SK-N-MC (cell line): ENCODE measurements around the gene MOCS2.

Source experiments
- DNase-seq: peaks from one replicate; pipeline ENCODE4 v3.0.0-alpha.2; 2011; ENCODE audit warnings: low read depth, low spot score
- H3K27ac ChIP-seq: fragments of 200-600 bp; sonication (generic); 2 replicates; pipeline ENCODE4 v1.5.1; 2016; ENCODE audit warnings: mixed run types
- H3K36me3 ChIP-seq: fragments of 200-600 bp; sonication (generic); 2 replicates; pipeline ENCODE4 v1.6.1; 2017; ENCODE audit warnings: antibody characterized with exemption, low read length, mixed read lengths; ENCODE audit not compliant: insufficient read depth
- H3K4me3 ChIP-seq: fragments of 200-600 bp; sonication (generic); 2 replicates; pipeline ENCODE4 v1.5.1; 2016
- H3K9ac ChIP-seq: fragments of 200-600 bp; sonication (generic); 2 replicates; pipeline ENCODE4 v1.8.0; 2017; ENCODE audit warnings: mixed run types, mixed read lengths; ENCODE audit not compliant: insufficient read length
- H3K9me3 ChIP-seq: fragments of 200-600 bp; sonication (generic); 2 replicates; pipeline ENCODE4 v1.6.1; 2017; ENCODE audit warnings: low read depth, mild to moderate bottlenecking, antibody characterized with exemption, low read length, moderate library complexity, mixed read lengths
- EZH2 ChIP-seq: fragments of 200-600 bp; sonication (generic); IDR thresholded peaks from one replicate; pipeline ENCODE4 v1.6.1; 2017; ENCODE audit warnings: antibody characterized with exemption
- FOXP2 ChIP-seq: optimal IDR thresholded peaks from 2 replicates; pipeline ENCODE3; 2011; ENCODE audit warnings: mild to moderate bottlenecking, moderate library complexity; ENCODE audit not compliant: insufficient read depth; ENCODE audit errors: extremely low read length, control extremely low read depth
- POLR2AphosphoS5 ChIP-seq: IDR thresholded peaks from 2 replicates; pipeline ENCODE4 v1.6.1; 2012; ENCODE audit warnings: mild to moderate bottlenecking, low read depth, low read length, borderline replicate concordance

Gene MOCS2

GRCh38 chr5:53109056-53109442 lies 508 bp downstream of the MOCS2 start:
- Histone ChIP-seq H3K36me3 (peaks cover 25% of the 10 kb centered on the region), H3K9me3 (no peaks in the 10 kb centered on the region), H3K9ac (peak overlapping the region; percentile 57), H3K27ac (no peak overlapping the region), H3K4me3 (peak overlapping the region; percentile 79)
- TF ChIP-seq EZH2: no peak
- TF ChIP-seq FOXP2: no peak
- no peak for TF ChIP-seq POLR2AphosphoS5
- no peak for DNase-seq

- H3K9me3 ChIP-seq: no peaks in the 10 kb centered on the region
- no peak overlapping the region for H3K27ac ChIP-seq
- H3K4me3 ChIP-seq: no peak overlapping the region
- H3K9ac ChIP-seq: no peak overlapping the region
- H3K36me3 ChIP-seq: peaks cover 39% of the 10 kb centered on the region
- no peak for DNase-seq
- no peak for TF ChIP-seq FOXP2
- TF ChIP-seq EZH2: no peak
- no peak for TF ChIP-seq POLR2AphosphoS5
Measured at GRCh38 chr5:53105611-53106300, 3.8 kb downstream of the MOCS2 start.

GRCh38 chr5:53100606-53101005 lies 9.0 kb downstream of the MOCS2 start:
- DNase-seq: no peak
- Histone ChIP-seq H3K36me3 (peaks cover 63% of the 10 kb centered on the region), H3K27ac (no peak overlapping the region), H3K4me3 (no peak overlapping the region), H3K9me3 (no peaks in the 10 kb centered on the region), H3K9ac (no peak overlapping the region)
- TF ChIP-seq POLR2AphosphoS5 (no peak), EZH2 (no peak), FOXP2 (no peak)

GRCh38 chr5:53099546-53099945 lies 10.0 kb downstream of the MOCS2 start:
- Histone ChIP-seq H3K36me3 (peaks cover 58% of the 10 kb centered on the region), H3K4me3 (no peak overlapping the region), H3K27ac (no peak overlapping the region), H3K9ac (no peak overlapping the region), H3K9me3 (no peaks in the 10 kb centered on the region)
- no peak for DNase-seq
- TF ChIP-seq FOXP2 (no peak), EZH2 (no peak), POLR2AphosphoS5 (no peak)

GRCh38 chr5:53095931-53096525 lies 13.5 kb downstream of the MOCS2 start:
- DNase-seq: no peak
- Histone ChIP-seq H3K36me3 (peaks cover 42% of the 10 kb centered on the region), H3K9me3 (no peaks in the 10 kb centered on the region), H3K9ac (no peak overlapping the region), H3K4me3 (no peak overlapping the region), H3K27ac (no peak overlapping the region)
- TF ChIP-seq EZH2 (no peak), POLR2AphosphoS5 (no peak), FOXP2 (no peak)

- TF ChIP-seq POLR2AphosphoS5: no peak
- TF ChIP-seq EZH2: no peak
- no peak for DNase-seq
Measured at GRCh38 chr5:53095217-53095616, 14.3 kb downstream of the MOCS2 start.

GRCh38 chr5:53092242-53092641 lies 17.3 kb downstream of the MOCS2 start:
- Histone ChIP-seq H3K4me3 (no peak overlapping the region), H3K9ac (no peak overlapping the region), H3K36me3 (peaks cover 8% of the 10 kb centered on the region; the same call in 1 of the 2 replicates), H3K9me3 (no peaks in the 10 kb centered on the region), H3K27ac (no peak overlapping the region)
- TF ChIP-seq FOXP2: no peak
- TF ChIP-seq EZH2: no peak
- TF ChIP-seq POLR2AphosphoS5: no peak
- DNase-seq: no peak

More at GRCh38 chr5:53095217-53095616, 14.3 kb downstream of the MOCS2 start:
- Histone ChIP-seq H3K4me3 (no peak overlapping the region), H3K36me3 (peaks cover 35% of the 10 kb centered on the region), H3K9ac (no peak overlapping the region), H3K27ac (no peak overlapping the region), H3K9me3 (no peaks in the 10 kb centered on the region)

GRCh38 chr5:53091289-53091688 lies 18.3 kb downstream of the MOCS2 start:
- Histone ChIP-seq H3K27ac (no peak overlapping the region), H3K9me3 (no peaks in the 10 kb centered on the region), H3K9ac (no peak overlapping the region), H3K36me3 (no peaks in the 10 kb centered on the region; the same call in 1 of the 2 replicates), H3K4me3 (no peak overlapping the region)
- DNase-seq: no peak
- TF ChIP-seq EZH2 (no peak), FOXP2 (no peak), POLR2AphosphoS5 (no peak)
